SK-MEL-5 (cell line): ENCODE data around the gene OR10AD1. TPM values are rescaled to one million over a fixed set of nuclear protein-coding genes. Genes with fewer than 3 reads are reported as not detected.
"Not testable (repeated sequence)": the region's sequence is repeated elsewhere in the genome, so short reads cannot be mapped to it uniquely, and the experiment has no call there.

Source experiments
- DNase-seq: peaks from one replicate; pipeline ENCODE4 v3.0.0-alpha.2; 2016; ENCODE audit warnings: low read depth, low spot score
- in situ Hi-C: cut with HindIII; loops from 2 replicates; pipeline ENCODE4 v1.10.0; 2016; ENCODE audit warnings: low sequenced_read_pairs, high pct_unique_total_duplicates, low pct_unique_long_range_greater_than_20kb
- total RNA-seq: library from RNA; depleted of rRNA; stranded (reverse); fragments of >200 nt; shearing (Covaris generic); gene quantifications from 2 replicates; pipeline ENCODE4 v1.2.3, GENCODE V29; 2014; rRNA removed

OR10AD1 gene
- total RNA-seq, 1 experiment from 2014 or later, result not detected

GRCh38 chr12:48175613-48176416, 27.3 kb downstream of the OR10AD1 start:
- DNase-seq, result no peak
- in situ Hi-C loops, result no loop called here

- in situ Hi-C loops, result no loop called here
- DNase-seq, result no peak
Observed at GRCh38 chr12:48169011-48169410, 34.1 kb downstream of the OR10AD1 start.

- in situ Hi-C loops, result no loop called here
Observed at GRCh38 chr12:48165089-48165981, 37.8 kb downstream of the OR10AD1 start.

GRCh38 chr12:48164451-48164850, 38.6 kb downstream of the OR10AD1 start:
- in situ Hi-C loops, result no loop called here
- peak; percentile 75 for DNase-seq

More at GRCh38 chr12:48165089-48165981, 37.8 kb downstream of the OR10AD1 start:
- peak; percentile 72 for DNase-seq

GRCh38 chr12:48163150-48163747, 39.8 kb downstream of the OR10AD1 start:
- in situ Hi-C loops, result no loop called here
- DNase-seq, result no peak

- no peak for DNase-seq
- in situ Hi-C loops, result no loop called here
Observed at GRCh38 chr12:48160807-48161206, 42.3 kb downstream of the OR10AD1 start.

- in situ Hi-C loops, result no loop called here
- DNase-seq, result no peak
Observed at GRCh38 chr12:48160046-48160445, 43.0 kb downstream of the OR10AD1 start.

- in situ Hi-C loops, result no loop called here
- no peak for DNase-seq
Observed at GRCh38 chr12:48157889-48158370, 45.2 kb downstream of the OR10AD1 start.

GRCh38 chr12:48157018-48157888, 45.8 kb downstream of the OR10AD1 start, which contains the start of gene ASB8:
TSS of gene ASB8 (minus strand) at chr12:48157515. CDS start at chr12:48153496, 4,019 bp downstream.
- in situ Hi-C loops, result no loop called here
- peak; percentile 98 for DNase-seq

- DNase-seq, result no peak
- in situ Hi-C loops, result no loop called here
Observed at GRCh38 chr12:48156652-48157017, 46.5 kb downstream of the OR10AD1 start.

GRCh38 chr12:48155786-48156185, 47.3 kb downstream of the OR10AD1 start:
- DNase-seq, in situ Hi-C loops: not testable (repeated sequence)

Other genes starting within 250 kb of the OR10AD1 start
- 197 and 206 TPM in 2 replicates for gene TMEM106C, start 239.7 kb downstream of the OR10AD1 start, total RNA-seq
- 0.03 TPM in 1 of 2 replicates, not detected in the other for gene COL2A1, start 198.8 kb downstream of the OR10AD1 start, total RNA-seq
- gene SENP1, start 97.2 kb downstream of the OR10AD1 start, total RNA-seq, result 18.8 and 19.2 TPM in 2 replicates
- gene PFKM, start 83.9 kb downstream of the OR10AD1 start, total RNA-seq, result 113 and 116 TPM in 2 replicates
- gene ASB8, start 45.8 kb downstream of the OR10AD1 start, total RNA-seq, result 21.9 and 29.7 TPM in 2 replicates
- gene CCDC184, start 19.6 kb downstream of the OR10AD1 start, total RNA-seq, result 0.05 TPM in 2 replicates
- 12.4 and 13.1 TPM in 2 replicates for gene ZNF641, start 147.6 kb upstream of the OR10AD1 start, total RNA-seq